Vagina (tissue), 2 donors: Measurements from ENCODE around the gene SHC4.

Experiments
- POLR2A ChIP-seq, 2 donors: fragments of 450-650 bp; IDR thresholded peaks; one replicate each; pipeline ENCODE4 v1.6.1; 2017; ENCODE audit warnings: antibody characterized with exemption in 2 of 2, mild to moderate bottlenecking in 2 of 2, moderate library complexity in 2 of 2
- POLR2AphosphoS5 ChIP-seq, 2 donors: sonication (generic); formaldehyde crosslinking; IDR thresholded peaks; one replicate each; pipeline ENCODE4 v1.9.0; 2017; ENCODE audit warnings: antibody characterized with exemption in 2 of 2, mild to moderate bottlenecking in 2 of 2, low read depth in 1 of 2; ENCODE audit not compliant: insufficient read depth in 1 of 2
- TF ChIP-seq, protein P1 (sequence below), 3 experiments: fragments of 450-650 bp in 2 of 3; fragments of 200-600 bp in 1 of 3; sonication (generic) in 1 of 3; IDR thresholded peaks; one replicate each; pipeline ENCODE4 v1.5.1; 2017 to 2019; ENCODE audit warnings: antibody characterized with exemption in 3 of 3, mild to moderate bottlenecking in 2 of 3, moderate library complexity in 2 of 3

- no peak for TF ChIP-seq POLR2AphosphoS5 (IDR thresholded peaks at IDR 0.05; ENCODE audit: insufficient read depth in 1 of 2, low read depth in 1 of 2)
- TF ChIP-seq, protein P1, sequence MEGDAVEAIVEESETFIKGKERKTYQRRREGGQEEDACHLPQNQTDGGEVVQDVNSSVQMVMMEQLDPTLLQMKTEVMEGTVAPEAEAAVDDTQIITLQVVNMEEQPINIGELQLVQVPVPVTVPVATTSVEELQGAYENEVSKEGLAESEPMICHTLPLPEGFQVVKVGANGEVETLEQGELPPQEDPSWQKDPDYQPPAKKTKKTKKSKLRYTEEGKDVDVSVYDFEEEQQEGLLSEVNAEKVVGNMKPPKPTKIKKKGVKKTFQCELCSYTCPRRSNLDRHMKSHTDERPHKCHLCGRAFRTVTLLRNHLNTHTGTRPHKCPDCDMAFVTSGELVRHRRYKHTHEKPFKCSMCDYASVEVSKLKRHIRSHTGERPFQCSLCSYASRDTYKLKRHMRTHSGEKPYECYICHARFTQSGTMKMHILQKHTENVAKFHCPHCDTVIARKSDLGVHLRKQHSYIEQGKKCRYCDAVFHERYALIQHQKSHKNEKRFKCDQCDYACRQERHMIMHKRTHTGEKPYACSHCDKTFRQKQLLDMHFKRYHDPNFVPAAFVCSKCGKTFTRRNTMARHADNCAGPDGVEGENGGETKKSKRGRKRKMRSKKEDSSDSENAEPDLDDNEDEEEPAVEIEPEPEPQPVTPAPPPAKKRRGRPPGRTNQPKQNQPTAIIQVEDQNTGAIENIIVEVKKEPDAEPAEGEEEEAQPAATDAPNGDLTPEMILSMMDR (IDR thresholded peaks at IDR 0.05): no peak
- no peak for TF ChIP-seq POLR2A (IDR thresholded peaks at IDR 0.05)
These were observed 189.2 kb downstream of the SHC4 start for GRCh38 chr15:48774484-48774883.
